Measurements from ENCODE around the gene LBX1.

- TF ChIP-seq BHLHE40 (IDR thresholded peaks at IDR 0.05; ENCODE audit: borderline replicate concordance) (no peak), ARNT (IDR thresholded peaks at IDR 0.05) (no peak), FOXA1 (IDR thresholded peaks at IDR 0.05) (no peak), L3MBTL2 (conservative IDR thresholded peaks at IDR 0.05) (no peak), SP1 (IDR thresholded peaks at IDR 0.05) (no peak)
These were observed 43.1 kb upstream of the LBX1 start for GRCh38 chr10:101272229-101272868.
